Suprapubic skin (tissue), 4 donors: ENCODE results near the gene ERCC6L2. TPM values are rescaled to one million over a fixed set of nuclear protein-coding genes. Genes with fewer than 3 reads are reported as not detected.

ENCODE experiments used
- DNase-seq, 2 donors: peaks; one replicate each; pipeline ENCODE4 v3.0.0-alpha.2; 2019; ENCODE audit warnings: low spot score in 2 of 2
- H3K27ac ChIP-seq: fragments of 200-600 bp; sonication (generic); one replicate; pipeline ENCODE4 v1.5.1; 2019
- H3K27me3 ChIP-seq: fragments of 200-600 bp; sonication (generic); one replicate; pipeline ENCODE4 v1.5.1; 2019
- H3K36me3 ChIP-seq: fragments of 200-600 bp; sonication (generic); one replicate; pipeline ENCODE4 v1.5.1; 2019
- H3K4me1 ChIP-seq: fragments of 200-600 bp; sonication (generic); one replicate; pipeline ENCODE4 v1.5.1; 2019
- H3K4me3 ChIP-seq: fragments of 200-600 bp; sonication (generic); one replicate; pipeline ENCODE4 v1.5.1; 2019; ENCODE audit warnings: mild to moderate bottlenecking
- H3K9me3 ChIP-seq: fragments of 200-600 bp; sonication (generic); one replicate; pipeline ENCODE4 v1.5.1; 2019
- CTCF ChIP-seq, 2 donors: fragments of 200-600 bp in 1 of 2; fragments of 450-650 bp in 1 of 2; sonication (generic) in 1 of 2; IDR thresholded peaks; one replicate each; pipeline ENCODE4 v1.5.1; 2016 to 2019; ENCODE audit warnings: antibody characterized with exemption in 2 of 2, mild to moderate bottlenecking in 1 of 2, moderate library complexity in 1 of 2
- EP300 ChIP-seq: sonication (generic); formaldehyde crosslinking; IDR thresholded peaks from one replicate; pipeline ENCODE4 v1.6.1; 2017; ENCODE audit warnings: antibody characterized with exemption
- POLR2A ChIP-seq, 2 donors: fragments of 450-650 bp; IDR thresholded peaks; one replicate each; pipeline ENCODE4 v1.6.1; 2017; ENCODE audit warnings: antibody characterized with exemption in 2 of 2, mild to moderate bottlenecking in 2 of 2, moderate library complexity in 2 of 2
- POLR2AphosphoS5 ChIP-seq, 3 donors: sonication (generic); formaldehyde crosslinking; IDR thresholded peaks; one replicate each; pipeline ENCODE4 v1.6.1; 2017; ENCODE audit warnings: antibody characterized with exemption in 3 of 3
- WGBS: methylation state at CpG from one replicate; pipeline ENCODE4 v1.1.5; 2018; 5-methylcytosine and 5-hydroxymethylcytosine counted together
- total RNA-seq, 4 donors: library from RNA; depleted of rRNA; stranded (reverse); fragments of >200 nt; gene quantifications; one replicate each; pipeline ENCODE4 v1.1.0, GENCODE V29; 2016

ERCC6L2 gene
- total RNA-seq, 4 donors from 2014 or later: 43.1 to 70.3 (median 47.0) TPM

GRCh38 chr9:95891067-95891671 is 15.7 kb downstream of the ERCC6L2 start:
- H3K27me3 ChIP-seq: no peaks in the 10 kb centered on the region
- TF ChIP-seq EP300 (no peak), CTCF (IDR thresholded peaks at IDR 0.05) (no peak), POLR2A (IDR thresholded peaks at IDR 0.05) (no peak), POLR2AphosphoS5 (IDR thresholded peaks at IDR 0.05) (no peak)
- H3K4me1 ChIP-seq: no peaks in the 10 kb centered on the region
- H3K4me3 ChIP-seq: no peak overlapping the region
- WGBS: 92% methylated on average over 8 of the region's 8 CpGs
- DNase-seq: no peak
- no peaks in the 10 kb centered on the region for H3K9me3 ChIP-seq
- no peak overlapping the region for H3K27ac ChIP-seq
- H3K36me3 ChIP-seq: peaks cover 12% of the 10 kb centered on the region

- Histone ChIP-seq H3K4me3 (no peak overlapping the region), H3K36me3 (peaks cover 12% of the 10 kb centered on the region), H3K27me3 (no peaks in the 10 kb centered on the region), H3K9me3 (no peaks in the 10 kb centered on the region), H3K4me1 (no peaks in the 10 kb centered on the region), H3K27ac (no peak overlapping the region)
- no peak for DNase-seq
- 92% methylated on average over 2 of the region's 2 CpGs for WGBS
- no peak for TF ChIP-seq POLR2A (IDR thresholded peaks at IDR 0.05)
- TF ChIP-seq CTCF (IDR thresholded peaks at IDR 0.05): no peak
- no peak for TF ChIP-seq EP300
- no peak for TF ChIP-seq POLR2AphosphoS5 (IDR thresholded peaks at IDR 0.05)
Observed at GRCh38 chr9:95892690-95893089, 17.2 kb downstream of the ERCC6L2 start.

GRCh38 chr9:95896580-95896979 is 21.1 kb downstream of the ERCC6L2 start:
- WGBS: 96% methylated on average over 2 of the region's 2 CpGs
- Histone ChIP-seq H3K36me3 (peaks cover 13% of the 10 kb centered on the region), H3K4me1 (no peaks in the 10 kb centered on the region), H3K27ac (no peak overlapping the region), H3K4me3 (no peak overlapping the region), H3K27me3 (no peaks in the 10 kb centered on the region), H3K9me3 (no peaks in the 10 kb centered on the region)
- TF ChIP-seq CTCF (IDR thresholded peaks at IDR 0.05) (no peak), POLR2AphosphoS5 (IDR thresholded peaks at IDR 0.05) (no peak), EP300 (no peak), POLR2A (IDR thresholded peaks at IDR 0.05) (no peak)
- no peak for DNase-seq

- Histone ChIP-seq H3K27me3 (no peaks in the 10 kb centered on the region), H3K9me3 (no peaks in the 10 kb centered on the region), H3K4me1 (no peaks in the 10 kb centered on the region), H3K36me3 (peaks cover 6% of the 10 kb centered on the region), H3K4me3 (no peak overlapping the region), H3K27ac (no peak overlapping the region)
- DNase-seq: no peak
- 47% methylated on average over 3 of the region's 3 CpGs for WGBS
- TF ChIP-seq CTCF (IDR thresholded peaks at IDR 0.05) (no peak), EP300 (no peak), POLR2AphosphoS5 (IDR thresholded peaks at IDR 0.05) (no peak), POLR2A (IDR thresholded peaks at IDR 0.05) (no peak)
Observed at GRCh38 chr9:95901506-95901905, 26.0 kb downstream of the ERCC6L2 start.

GRCh38 chr9:95903398-95903797 is 27.9 kb downstream of the ERCC6L2 start:
- peaks cover 13% of the 10 kb centered on the region for H3K36me3 ChIP-seq
- TF ChIP-seq CTCF (IDR thresholded peaks at IDR 0.05) (no peak), POLR2A (IDR thresholded peaks at IDR 0.05) (no peak), EP300 (no peak), POLR2AphosphoS5 (IDR thresholded peaks at IDR 0.05) (no peak)
- no peak for DNase-seq
- H3K4me3 ChIP-seq: no peak overlapping the region
- H3K9me3 ChIP-seq: no peaks in the 10 kb centered on the region
- no peaks in the 10 kb centered on the region for H3K27me3 ChIP-seq
- no peak overlapping the region for H3K27ac ChIP-seq
- H3K4me1 ChIP-seq: no peaks in the 10 kb centered on the region
